Glutamatergic neuron (in vitro differentiated cells): ENCODE data around the gene BMP7. TPM values are rescaled to one million over a fixed set of nuclear protein-coding genes. Genes with fewer than 3 reads are reported as not detected.

Source experiments
- DNase-seq: peaks from one replicate; pipeline ENCODE4 v3.0.0; 2022
- H3K27ac Mint-ChIP-seq: one replicate; pipeline ENCODE4 v1.8.0; 2020; ENCODE audit warnings: mild to moderate bottlenecking, mixed read lengths, inconsistent platforms; ENCODE audit not compliant: unreplicated experiment
- H3K27me3 Mint-ChIP-seq: one replicate; pipeline ENCODE4 v1.8.0; 2020; ENCODE audit warnings: mild to moderate bottlenecking, moderate library complexity, mixed read lengths, inconsistent platforms; ENCODE audit not compliant: unreplicated experiment
- H3K36me3 Mint-ChIP-seq: one replicate; pipeline ENCODE4 v1.8.0; 2020; ENCODE audit warnings: mild to moderate bottlenecking, mixed read lengths, inconsistent platforms; ENCODE audit not compliant: unreplicated experiment
- H3K4me1 Mint-ChIP-seq: one replicate; pipeline ENCODE4 v1.8.0; 2020; ENCODE audit warnings: mild to moderate bottlenecking, low read depth, mixed read lengths, inconsistent platforms; ENCODE audit not compliant: unreplicated experiment
- H3K4me3 Mint-ChIP-seq: one replicate; pipeline ENCODE4 v1.8.0; 2020; ENCODE audit warnings: mild to moderate bottlenecking, mixed read lengths, inconsistent platforms; ENCODE audit not compliant: unreplicated experiment
- H3K9me3 Mint-ChIP-seq: one replicate; pipeline ENCODE4 v1.8.0; 2020; ENCODE audit warnings: mild to moderate bottlenecking, moderate library complexity, mixed read lengths, inconsistent platforms; ENCODE audit not compliant: unreplicated experiment
- CTCF ChIP-seq: fragments of 200-600 bp; sonication (generic); IDR thresholded peaks from one replicate; pipeline ENCODE4 v1.5.0; 2021; ENCODE audit not compliant: partially characterized antibody, unreplicated experiment
- total RNA-seq: library from RNA; stranded (reverse); fragmentation: NEBNext Ultra II Directional; extraction: Animal tissue kit (Norgen Biotek cat#: 25700); gene quantifications from one replicate; pipeline ENCODE4 v1.2.1, GENCODE V29; 2021; ENCODE audit not compliant: unreplicated experiment

Gene BMP7
- total RNA-seq, 1 donor from 2014 or later, result 8.7 TPM

DNA sequence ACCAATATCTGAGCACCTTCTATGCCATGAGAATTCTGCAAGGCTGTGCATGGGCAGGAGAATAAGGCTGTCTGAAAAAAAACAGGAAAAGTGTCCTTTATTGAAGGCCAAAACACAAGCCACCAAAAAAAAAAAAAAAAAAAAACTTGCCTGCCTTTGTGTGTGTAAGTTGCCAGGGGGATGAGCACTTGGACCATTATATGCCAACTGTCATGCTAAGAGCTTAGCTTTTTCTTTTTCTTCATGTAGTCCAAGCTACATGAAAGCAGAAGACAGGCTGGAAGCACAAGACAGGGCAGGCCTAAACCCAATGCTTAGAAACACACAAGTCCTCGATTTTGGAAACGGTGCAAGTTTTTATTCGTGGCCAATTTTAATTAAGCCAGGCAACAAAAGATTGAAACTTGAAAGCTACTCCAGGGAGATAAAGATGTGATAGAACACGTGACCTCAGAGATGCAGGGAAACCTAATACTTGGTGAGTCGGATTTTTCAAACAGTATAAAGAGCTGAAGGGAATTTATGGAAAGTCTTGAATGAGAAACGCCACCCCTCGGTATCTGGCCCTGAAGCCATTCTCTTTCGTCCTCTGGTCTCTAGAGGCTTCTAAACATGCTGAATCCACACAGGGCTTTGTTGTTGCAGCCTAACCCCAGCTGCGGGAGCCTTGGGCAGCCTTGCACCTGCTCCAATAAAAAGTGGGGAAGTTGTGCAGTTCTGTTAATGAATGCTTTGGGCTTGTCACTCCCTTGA lies 8.6 kb downstream of the BMP7 start:
- DNase-seq, result no peak
- Mint-ChIP-seq H3K9me3 (peaks cover 6% of the 10 kb centered on the region), H3K27me3 (no peaks in the 10 kb centered on the region), H3K27ac (peak overlapping the region; percentile 56), H3K4me1 (peaks cover 35% of the 10 kb centered on the region), H3K36me3 (no peaks in the 10 kb centered on the region), H3K4me3 (peak overlapping the region; percentile 48)
- no peak for TF ChIP-seq CTCF

DNA sequence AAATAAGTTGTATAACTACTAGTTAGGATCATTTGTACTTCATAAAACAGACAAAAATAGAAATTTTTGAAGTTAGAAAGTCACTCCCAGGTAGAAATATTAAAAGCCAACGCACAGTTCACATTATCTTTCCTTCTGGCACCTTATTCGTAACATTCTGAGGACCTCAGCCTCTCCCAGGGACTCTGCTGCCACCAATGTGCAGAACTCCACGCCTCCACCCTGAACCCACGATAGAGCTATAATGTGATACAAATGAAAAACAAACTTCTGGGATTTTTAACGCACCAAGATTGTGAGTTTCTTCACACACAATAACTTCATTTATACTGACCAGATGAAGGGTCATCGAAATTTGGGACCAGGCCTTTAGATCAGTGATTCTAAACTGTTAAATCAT lies 9.5 kb downstream of the BMP7 start:
- H3K4me3 Mint-ChIP-seq, result no peak overlapping the region
- no peak for DNase-seq
- H3K4me1 Mint-ChIP-seq, result peaks cover 35% of the 10 kb centered on the region
- peaks cover 6% of the 10 kb centered on the region for H3K9me3 Mint-ChIP-seq
- no peaks in the 10 kb centered on the region for H3K27me3 Mint-ChIP-seq
- no peak overlapping the region for H3K27ac Mint-ChIP-seq
- no peak for TF ChIP-seq CTCF
- H3K36me3 Mint-ChIP-seq, result no peaks in the 10 kb centered on the region

GRCh38 chr20:57256205-57256604 lies 10.2 kb downstream of the BMP7 start:
- no peak for TF ChIP-seq CTCF
- no peak for DNase-seq
- Mint-ChIP-seq H3K9me3 (peaks cover 6% of the 10 kb centered on the region), H3K27me3 (no peaks in the 10 kb centered on the region), H3K36me3 (no peaks in the 10 kb centered on the region), H3K4me3 (no peak overlapping the region), H3K4me1 (peaks cover 34% of the 10 kb centered on the region), H3K27ac (no peak overlapping the region)

- TF ChIP-seq CTCF, result no peak
- Mint-ChIP-seq H3K9me3 (peaks cover 4% of the 10 kb centered on the region), H3K27ac (peak overlapping the region; percentile 65), H3K4me1 (peaks cover 25% of the 10 kb centered on the region), H3K27me3 (no peaks in the 10 kb centered on the region), H3K36me3 (no peaks in the 10 kb centered on the region), H3K4me3 (no peak overlapping the region)
- DNase-seq, result no peak
Observed at GRCh38 chr20:57255183-57255582, 11.3 kb downstream of the BMP7 start.

- no peaks in the 10 kb centered on the region for H3K27me3 Mint-ChIP-seq
- H3K4me3 Mint-ChIP-seq, result no peak overlapping the region
- H3K27ac Mint-ChIP-seq, result no peak overlapping the region
- TF ChIP-seq CTCF, result no peak
- no peak for DNase-seq
- H3K36me3 Mint-ChIP-seq, result no peaks in the 10 kb centered on the region
- H3K9me3 Mint-ChIP-seq, result peaks cover 4% of the 10 kb centered on the region
- H3K4me1 Mint-ChIP-seq, result peaks cover 8% of the 10 kb centered on the region
Observed at GRCh38 chr20:57252559-57253162, 13.8 kb downstream of the BMP7 start.
